ENCODE measurements around the gene FIG4.

DNA sequence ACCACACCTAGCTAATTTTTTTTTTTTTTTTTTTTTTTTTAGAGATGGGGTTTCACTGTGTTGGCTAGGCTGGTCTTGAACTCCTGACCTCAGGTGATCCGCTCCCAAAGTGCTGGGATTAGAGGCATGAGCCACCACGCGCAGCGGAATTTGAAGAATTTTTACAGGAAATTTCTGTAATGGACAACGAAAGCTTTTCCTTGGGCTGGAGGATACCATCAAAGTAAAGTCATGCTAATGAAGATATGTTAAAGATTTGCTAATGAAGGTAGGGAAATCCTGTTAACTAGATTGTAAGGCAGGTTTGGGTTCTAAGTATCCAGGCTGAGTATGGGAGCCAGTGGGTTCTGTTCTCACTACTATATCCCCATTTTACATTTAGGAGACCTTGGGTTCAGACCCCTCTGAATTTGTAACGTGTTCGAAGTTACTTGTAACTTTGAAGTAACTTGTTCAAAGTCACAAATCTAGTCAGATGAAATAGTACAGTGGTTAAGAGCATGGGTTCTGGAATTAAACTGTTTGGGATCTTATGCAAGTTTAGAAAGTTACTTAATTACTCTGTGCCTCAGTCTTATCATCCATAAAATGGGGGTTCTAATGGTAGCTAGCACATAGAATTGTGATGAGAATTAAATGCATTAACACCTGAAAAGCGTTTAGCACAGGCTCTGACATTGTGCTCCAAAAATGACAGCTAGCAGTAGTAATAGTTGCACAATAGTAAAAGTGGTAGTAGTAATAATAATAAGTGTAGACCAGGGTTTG is 163.6 kb downstream of the FIG4 start:
- TF ChIP-seq, protein P1, sequence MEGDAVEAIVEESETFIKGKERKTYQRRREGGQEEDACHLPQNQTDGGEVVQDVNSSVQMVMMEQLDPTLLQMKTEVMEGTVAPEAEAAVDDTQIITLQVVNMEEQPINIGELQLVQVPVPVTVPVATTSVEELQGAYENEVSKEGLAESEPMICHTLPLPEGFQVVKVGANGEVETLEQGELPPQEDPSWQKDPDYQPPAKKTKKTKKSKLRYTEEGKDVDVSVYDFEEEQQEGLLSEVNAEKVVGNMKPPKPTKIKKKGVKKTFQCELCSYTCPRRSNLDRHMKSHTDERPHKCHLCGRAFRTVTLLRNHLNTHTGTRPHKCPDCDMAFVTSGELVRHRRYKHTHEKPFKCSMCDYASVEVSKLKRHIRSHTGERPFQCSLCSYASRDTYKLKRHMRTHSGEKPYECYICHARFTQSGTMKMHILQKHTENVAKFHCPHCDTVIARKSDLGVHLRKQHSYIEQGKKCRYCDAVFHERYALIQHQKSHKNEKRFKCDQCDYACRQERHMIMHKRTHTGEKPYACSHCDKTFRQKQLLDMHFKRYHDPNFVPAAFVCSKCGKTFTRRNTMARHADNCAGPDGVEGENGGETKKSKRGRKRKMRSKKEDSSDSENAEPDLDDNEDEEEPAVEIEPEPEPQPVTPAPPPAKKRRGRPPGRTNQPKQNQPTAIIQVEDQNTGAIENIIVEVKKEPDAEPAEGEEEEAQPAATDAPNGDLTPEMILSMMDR (IDR thresholded peaks at IDR 0.05), result no peak
- no peak for TF ChIP-seq POLR2A (IDR thresholded peaks at IDR 0.05)
